Cardiac septum (tissue), 1 donor: ENCODE measurements around the gene MLIP. TPM values are rescaled to one million over a fixed set of nuclear protein-coding genes. Genes with fewer than 3 reads are reported as not detected.

Experiments used
- DNase-seq: peaks from one replicate; pipeline ENCODE4 v3.0.0-alpha.2; 2020; ENCODE audit warnings: low spot score
- intact Hi-C: fragments of 100-400 bp; cut with DNase I; formaldehyde crosslinking; loops from one replicate; pipeline ENCODE4 v1.14.0; 2022
- total RNA-seq: library from RNA; stranded (reverse); fragmentation: NEBNext Ultra II Directional; extraction: Animal tissue kit (Norgen Biotek cat#: 25700); gene quantifications from one replicate; pipeline ENCODE4 v1.2.1, GENCODE V29; 2021
- donor health status: DM: no; HTN: no; CAD: no.

Gene MLIP
- total RNA-seq, 1 donor from 2014 or later, result 319 TPM

GRCh38 chr6:54094293-54094692, 16.9 kb upstream of the MLIP start:
- intact Hi-C loops, result no loop called here
- DNase-seq, result no peak

DNA sequence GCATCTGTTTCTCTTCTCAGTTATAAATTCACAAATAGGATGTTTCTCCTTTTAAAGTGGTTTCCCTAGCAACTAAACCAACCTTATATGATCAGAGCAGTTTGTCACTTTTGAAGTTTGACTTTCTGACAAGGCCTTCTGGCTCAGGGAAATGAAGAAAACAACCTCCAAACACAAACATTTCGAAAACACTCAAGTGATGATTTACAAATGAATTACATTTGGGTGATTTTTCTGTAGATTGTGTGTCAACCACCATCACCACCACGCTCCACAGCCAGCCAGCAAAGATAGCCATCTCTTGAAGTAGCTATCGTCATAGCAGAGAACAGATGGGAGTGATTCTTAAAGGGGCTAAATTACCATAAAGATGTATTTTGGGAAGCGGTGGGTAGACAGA, 16.5 kb upstream of the MLIP start:
- no peak for DNase-seq
- intact Hi-C loops, result no loop called here

DNA sequence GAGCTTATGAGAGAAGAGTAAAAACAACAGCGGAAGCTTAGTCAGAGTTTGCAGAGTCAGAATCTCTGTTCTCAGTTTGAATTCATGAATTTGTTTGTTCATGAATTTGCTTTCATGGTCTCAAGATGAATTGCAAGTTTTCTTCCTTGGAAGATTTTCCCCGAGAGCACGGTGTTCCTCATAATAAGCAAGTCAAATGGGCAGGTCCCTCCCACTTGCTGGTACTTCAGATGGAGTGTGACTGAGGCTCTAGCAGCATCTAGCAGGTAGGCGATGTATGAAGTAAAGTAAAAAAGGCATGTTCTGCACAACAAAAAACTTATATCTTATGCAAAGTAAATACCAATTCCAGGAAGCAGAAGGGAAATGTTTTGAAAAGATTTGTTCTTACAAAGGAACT, 15.5 kb upstream of the MLIP start:
- intact Hi-C loops, result no loop called here
- no peak for DNase-seq

- intact Hi-C loops, result no loop called here
- no peak for DNase-seq
These were observed 14.4 kb upstream of the MLIP start for GRCh38 chr6:54096811-54097210.

DNA sequence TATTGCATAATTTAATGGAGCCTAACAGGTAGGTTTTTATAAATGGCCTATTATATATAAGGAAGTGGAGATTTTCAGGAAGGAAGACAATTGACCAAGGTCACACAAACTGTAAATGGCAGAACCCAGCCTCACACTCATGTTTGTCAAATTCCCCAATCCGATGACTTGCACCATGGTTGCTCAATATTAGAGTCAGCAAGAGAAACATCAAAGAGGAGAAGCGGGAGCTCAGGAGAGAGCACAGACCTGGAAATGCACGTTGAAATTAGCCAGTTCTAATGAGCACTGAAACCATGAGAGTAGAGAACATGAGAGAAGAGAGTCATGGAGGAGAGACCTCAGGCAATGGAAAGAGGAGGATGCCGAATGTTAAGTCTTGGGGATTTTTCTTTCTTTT, 13.5 kb upstream of the MLIP start:
- DNase-seq, result no peak
- intact Hi-C loops, result no loop called here

- intact Hi-C loops, result no loop called here
- no peak for DNase-seq
These were observed 12.7 kb upstream of the MLIP start for GRCh38 chr6:54098450-54099044.

- intact Hi-C loops, result no loop called here
- no peak for DNase-seq
These were observed 12.0 kb upstream of the MLIP start for GRCh38 chr6:54099225-54099624.

GRCh38 chr6:54100411-54101006, 10.7 kb upstream of the MLIP start:
- DNase-seq, result no peak
- intact Hi-C loops, result no loop called here

- DNase-seq, result no peak
- intact Hi-C loops, result no loop called here
These were observed 9.0 kb upstream of the MLIP start for GRCh38 chr6:54102238-54102637.

- DNase-seq, result no peak
- intact Hi-C loops, result no loop called here
These were observed 7.7 kb upstream of the MLIP start for GRCh38 chr6:54103497-54103896.

DNA sequence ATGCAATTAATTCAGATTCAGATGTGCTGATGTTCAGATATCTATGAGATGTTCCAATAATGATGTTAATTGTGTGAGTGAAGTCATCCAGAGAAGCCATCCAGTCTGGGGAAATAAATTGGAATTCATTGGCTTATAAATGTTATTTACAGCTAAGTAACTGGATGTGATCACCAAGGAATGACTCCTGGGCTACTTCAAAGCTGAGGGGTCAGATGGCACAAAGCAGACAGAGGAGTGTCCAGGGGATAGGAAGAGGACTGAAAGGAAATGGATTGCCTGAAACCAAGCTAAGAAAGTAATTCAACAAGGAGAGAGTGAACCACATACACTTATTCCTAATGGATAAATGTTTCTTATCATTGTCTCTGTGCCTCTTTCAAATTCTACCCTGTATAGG, 4.5 kb upstream of the MLIP start:
- no peak for DNase-seq
- intact Hi-C loops, result no loop called here

DNA sequence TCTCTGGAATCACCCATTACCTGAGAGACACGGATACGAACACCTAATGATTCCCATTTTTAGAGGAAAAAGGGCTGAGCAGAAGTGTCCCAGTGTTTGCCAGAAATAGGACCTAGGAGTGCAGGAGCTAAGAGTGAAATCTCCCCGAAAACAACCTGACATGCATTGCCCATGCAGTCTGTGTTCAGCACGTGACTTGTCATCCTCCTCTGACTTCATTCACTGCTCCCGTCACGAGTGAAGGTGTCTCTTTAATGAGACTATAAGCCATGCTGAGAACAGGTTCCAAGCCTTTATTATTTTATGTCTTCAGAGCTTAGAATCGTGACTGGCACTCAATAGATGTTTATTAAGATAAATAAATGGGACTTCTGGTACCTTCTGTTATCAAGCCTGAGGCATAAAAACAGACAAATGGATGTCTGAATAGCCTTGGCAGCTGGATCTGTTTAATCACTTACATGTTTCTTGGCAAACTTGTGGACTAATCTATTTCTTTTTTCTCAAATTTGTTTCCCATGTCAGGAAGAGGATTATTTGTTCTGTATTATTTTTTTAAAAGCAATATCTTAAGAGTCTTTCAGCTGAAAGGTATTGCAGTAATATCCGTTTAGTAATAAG, 3.7 kb upstream of the MLIP start:
- intact Hi-C loops, result no loop called here
- DNase-seq, result no peak

GRCh38 chr6:54108271-54108670, 3.0 kb upstream of the MLIP start:
- intact Hi-C loops, result no loop called here
- no peak for DNase-seq

DNA sequence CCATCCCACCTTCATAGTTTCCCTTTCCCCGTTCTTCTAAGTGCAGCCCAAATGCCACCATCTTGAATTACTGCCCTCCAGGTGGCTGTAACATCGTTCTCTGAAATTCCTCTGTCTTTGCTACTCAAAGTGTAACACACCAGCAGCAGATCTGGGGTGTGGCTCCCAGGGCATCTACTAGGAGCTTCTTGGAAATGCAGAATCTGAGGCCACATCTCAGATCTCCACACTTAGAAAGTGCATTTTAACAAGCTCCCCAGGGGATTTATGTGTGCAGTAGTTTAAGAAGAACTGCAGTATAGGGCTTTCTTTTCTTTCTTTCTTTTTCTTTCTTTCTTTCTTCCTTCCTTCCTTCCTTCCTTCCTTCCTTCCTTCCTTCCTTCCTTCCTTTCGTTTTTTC, 1.7 kb upstream of the MLIP start:
- no peak for DNase-seq
- intact Hi-C loops, result no loop called here

DNA sequence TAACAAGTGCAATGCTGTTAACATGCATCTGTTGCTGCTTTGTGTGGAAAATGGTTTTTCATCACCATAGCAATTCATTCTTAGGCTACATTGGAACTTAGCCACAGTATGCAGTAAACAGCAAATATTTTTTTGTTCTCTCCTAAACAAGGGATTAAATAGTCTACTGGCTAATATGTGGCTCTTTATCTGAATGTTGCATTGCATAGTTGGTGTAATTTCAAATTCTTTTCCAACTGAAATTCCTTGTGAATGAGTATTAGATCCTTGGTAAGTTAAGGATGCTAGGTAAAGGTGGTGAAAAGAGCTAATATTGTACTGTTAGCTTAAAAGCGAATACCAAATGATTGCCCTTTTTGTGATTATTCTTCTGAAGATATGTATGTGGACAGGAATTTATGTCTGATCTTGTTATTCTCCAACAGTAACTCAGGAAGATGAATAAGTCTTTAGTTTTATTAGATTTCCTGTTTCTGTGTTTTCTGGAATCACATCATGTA, 958 bp downstream of the MLIP start:
- intact Hi-C loops, result no loop called here
- DNase-seq, result no peak

DNA sequence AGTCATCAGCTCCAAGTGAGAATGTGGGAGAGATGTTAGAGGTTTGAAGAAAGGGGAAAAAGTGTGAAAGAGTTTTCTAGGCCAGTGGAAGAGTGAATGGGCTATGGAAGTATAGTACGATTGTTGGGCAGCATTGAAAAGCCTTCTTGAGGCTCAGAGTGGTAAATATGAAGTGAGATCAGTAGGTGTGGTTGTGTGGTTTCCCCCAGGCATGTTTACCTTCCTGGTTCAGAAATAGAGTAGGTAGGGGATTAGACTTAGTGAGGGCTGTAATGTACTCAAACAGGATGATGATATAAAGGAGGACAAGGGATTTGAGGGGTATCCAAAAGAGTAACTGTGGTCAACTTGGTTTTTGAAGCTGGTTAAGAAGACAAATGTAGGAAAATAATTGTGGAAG, 3.7 kb downstream of the MLIP start:
- intact Hi-C loops, result no loop called here
- no peak for DNase-seq

GRCh38 chr6:54115966-54116365, 4.7 kb downstream of the MLIP start:
- no peak for DNase-seq
- intact Hi-C loops, result no loop called here

GRCh38 chr6:54118117-54118516, 6.9 kb downstream of the MLIP start:
- DNase-seq, result no peak
- intact Hi-C loops, result no loop called here

GRCh38 chr6:54125493-54125892, 14.2 kb downstream of the MLIP start:
- DNase-seq, result no peak
- intact Hi-C loops, result no loop called here

DNA sequence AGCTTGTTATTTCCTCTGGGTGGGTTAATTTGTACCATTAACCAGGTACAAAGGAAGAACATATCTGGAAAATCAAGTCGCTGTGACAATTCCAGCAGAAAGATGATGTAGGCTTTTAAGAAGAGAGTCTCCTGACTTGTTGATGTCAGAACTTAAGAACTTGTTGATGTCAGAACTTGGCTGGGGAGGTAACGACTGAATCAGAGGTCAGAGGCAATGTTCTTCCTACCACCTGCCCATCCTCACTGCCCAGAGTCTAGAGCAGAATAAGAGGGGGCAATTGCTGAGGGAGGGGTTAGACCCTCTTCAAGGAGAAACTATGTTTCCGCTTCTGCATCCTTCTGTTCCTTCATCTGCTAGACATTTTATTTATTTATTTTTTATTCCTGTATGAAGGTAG, 18.9 kb downstream of the MLIP start:
- DNase-seq, result no peak
- intact Hi-C loops, result no loop called here

DNA sequence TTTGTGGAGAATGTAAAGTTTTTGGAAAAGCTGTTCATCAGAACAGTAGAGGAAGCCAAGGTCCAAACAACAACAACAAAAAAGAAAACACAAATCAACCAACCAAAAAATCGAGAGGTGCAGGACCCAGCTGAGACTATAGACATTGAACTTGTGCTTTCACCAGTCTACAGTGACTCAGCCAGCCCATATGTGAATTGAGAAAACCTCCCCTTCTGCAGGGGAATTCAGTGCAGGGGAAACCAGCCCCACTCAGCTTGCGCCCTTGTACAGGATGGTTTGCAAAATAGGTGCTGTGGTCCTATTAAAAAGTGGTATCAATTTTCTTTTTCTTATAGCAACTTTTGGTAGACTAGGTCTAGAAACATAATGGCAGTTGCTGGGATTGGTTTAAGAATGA, 21.3 kb downstream of the MLIP start:
- no peak for DNase-seq
- intact Hi-C loops, result no loop called here
